Stimulated activated effector memory CD8-positive, alpha-beta T cell treated with anti-CD3 and anti-CD28 coated beads, Interleukin-12 subunit alpha, Interleukin-12 subunit beta, amount 100 ng/mL, for 72 hours (primary cell): ENCODE data around the gene DOCK9.

Experiments used
- ATAC-seq: fragments of 150-1000 bp; cut with Tn5 transposase; 2 replicates; pipeline ENCODE4 v1.10.0; 2021
- DNase-seq, 2 donors: peaks; one replicate each; pipeline ENCODE4 v3.0.0; 2021 to 2022; ENCODE audit warnings: low spot score in 2 of 2
- H3K27ac Mint-ChIP-seq: one replicate; pipeline ENCODE4 v1.8.0; 2022; ENCODE audit warnings: mild to moderate bottlenecking, mixed read lengths
- H3K36me3 Mint-ChIP-seq: one replicate; pipeline ENCODE4 v1.8.0; 2022; ENCODE audit warnings: mild to moderate bottlenecking, mixed read lengths
- H3K4me1 Mint-ChIP-seq: one replicate; pipeline ENCODE4 v1.8.0; 2022; ENCODE audit warnings: mixed read lengths
- H3K4me3 Mint-ChIP-seq: one replicate; pipeline ENCODE4 v1.8.0; 2022; ENCODE audit warnings: mild to moderate bottlenecking, mixed read lengths
- H3K9me3 Mint-ChIP-seq: one replicate; pipeline ENCODE4 v1.8.0; 2022; ENCODE audit warnings: mixed read lengths

Gene DOCK9

GRCh38 chr13:98888222-98888889, 89.5 kb downstream of the DOCK9 start:
- Mint-ChIP-seq H3K4me3 (no peak overlapping the region), H3K27ac (no peak overlapping the region), H3K36me3 (peaks cover 67% of the 10 kb centered on the region), H3K4me1 (peaks cover 18% of the 10 kb centered on the region), H3K9me3 (no peaks in the 10 kb centered on the region)
- no peak for ATAC-seq
- DNase-seq: no peak

DNA sequence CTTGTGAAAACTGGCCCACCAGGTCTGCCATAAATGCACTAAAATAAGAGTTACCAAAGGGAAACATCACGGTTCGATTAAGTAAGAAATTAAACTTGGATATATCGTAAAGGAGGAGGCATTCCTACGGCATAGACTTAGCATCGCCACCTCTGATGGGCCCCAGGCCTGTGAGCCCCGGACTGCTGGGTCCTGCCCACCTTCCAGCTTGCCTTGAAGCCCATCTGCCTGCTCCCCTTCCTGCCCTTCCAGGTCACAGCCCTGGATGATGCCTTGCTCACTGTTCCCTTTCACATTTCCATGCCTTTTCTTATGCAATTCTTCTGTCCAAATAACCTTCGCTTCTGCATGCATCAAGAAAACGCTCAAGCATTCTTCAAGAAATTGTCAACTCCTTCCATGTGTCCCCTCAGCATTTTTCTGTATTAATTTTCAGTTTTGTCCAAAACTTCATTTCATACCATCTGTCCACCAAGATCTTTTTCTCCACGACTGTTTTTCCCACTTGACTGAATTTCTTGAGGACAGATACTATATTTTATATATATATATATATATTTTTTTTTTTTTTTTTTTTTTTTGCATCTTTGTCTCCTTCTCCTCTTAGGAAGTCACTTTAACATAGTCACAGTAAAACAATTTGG, 91.2 kb downstream of the DOCK9 start:
- H3K4me1 Mint-ChIP-seq: peaks cover 18% of the 10 kb centered on the region
- no peak for ATAC-seq
- DNase-seq: no peak
- H3K4me3 Mint-ChIP-seq: no peak overlapping the region
- peaks cover 73% of the 10 kb centered on the region for H3K36me3 Mint-ChIP-seq
- no peak overlapping the region for H3K27ac Mint-ChIP-seq
- H3K9me3 Mint-ChIP-seq: no peaks in the 10 kb centered on the region

DNA sequence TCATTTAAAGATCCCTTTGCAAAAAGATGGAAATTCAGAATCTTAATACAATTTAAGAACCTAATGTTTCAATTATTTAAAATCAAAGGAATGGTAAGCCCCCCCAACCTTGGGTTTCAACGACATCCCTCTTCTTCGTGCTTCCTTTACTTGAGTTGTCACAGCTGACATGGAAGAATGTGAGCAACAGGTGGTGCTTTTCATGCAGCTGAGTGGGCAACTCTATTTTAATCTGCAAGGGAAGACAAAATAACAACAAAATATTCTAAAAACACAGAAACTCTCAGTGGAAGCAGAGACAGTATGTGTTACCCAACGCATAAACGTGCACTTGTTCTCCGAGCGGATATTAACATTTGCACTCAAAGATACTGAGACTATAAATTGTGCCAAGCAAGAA, 92.3 kb downstream of the DOCK9 start:
- ATAC-seq (no peak), DNase-seq (no peak)
- peaks cover 84% of the 10 kb centered on the region for H3K36me3 Mint-ChIP-seq
- H3K4me1 Mint-ChIP-seq: peaks cover 14% of the 10 kb centered on the region
- H3K9me3 Mint-ChIP-seq: no peaks in the 10 kb centered on the region
- no peak overlapping the region for H3K4me3 Mint-ChIP-seq
- H3K27ac Mint-ChIP-seq: no peak overlapping the region

GRCh38 chr13:98883998-98884397, 93.9 kb downstream of the DOCK9 start:
- H3K4me3 Mint-ChIP-seq: no peak overlapping the region
- H3K9me3 Mint-ChIP-seq: no peaks in the 10 kb centered on the region
- H3K27ac Mint-ChIP-seq: no peak overlapping the region
- ATAC-seq (no peak), DNase-seq (no peak)
- no peaks in the 10 kb centered on the region for H3K4me1 Mint-ChIP-seq
- H3K36me3 Mint-ChIP-seq: peaks cover 90% of the 10 kb centered on the region

GRCh38 chr13:98881390-98881789, 96.5 kb downstream of the DOCK9 start:
- H3K4me1 Mint-ChIP-seq: no peaks in the 10 kb centered on the region
- ATAC-seq (no peak), DNase-seq (no peak)
- H3K36me3 Mint-ChIP-seq: peaks cover 76% of the 10 kb centered on the region
- H3K9me3 Mint-ChIP-seq: no peaks in the 10 kb centered on the region
- no peak overlapping the region for H3K4me3 Mint-ChIP-seq
- no peak overlapping the region for H3K27ac Mint-ChIP-seq

- ATAC-seq (no peak), DNase-seq (no peak)
- H3K4me3 Mint-ChIP-seq: no peak overlapping the region
- no peaks in the 10 kb centered on the region for H3K4me1 Mint-ChIP-seq
- H3K27ac Mint-ChIP-seq: no peak overlapping the region
- H3K9me3 Mint-ChIP-seq: no peaks in the 10 kb centered on the region
- peaks cover 75% of the 10 kb centered on the region for H3K36me3 Mint-ChIP-seq
These were observed 97.2 kb downstream of the DOCK9 start for GRCh38 chr13:98880677-98881076.

GRCh38 chr13:98879957-98880356, 97.9 kb downstream of the DOCK9 start:
- Mint-ChIP-seq H3K9me3 (peaks cover under 1% of the 10 kb centered on the region), H3K36me3 (peaks cover 70% of the 10 kb centered on the region), H3K4me3 (no peak overlapping the region), H3K4me1 (peaks cover 6% of the 10 kb centered on the region), H3K27ac (no peak overlapping the region)
- ATAC-seq (no peak), DNase-seq (no peak)

GRCh38 chr13:98879127-98879520, 98.7 kb downstream of the DOCK9 start:
- ATAC-seq: no peak
- Mint-ChIP-seq H3K4me3 (no peak overlapping the region), H3K36me3 (peaks cover 65% of the 10 kb centered on the region), H3K27ac (no peak overlapping the region), H3K9me3 (peaks cover 4% of the 10 kb centered on the region), H3K4me1 (peaks cover 10% of the 10 kb centered on the region)
- no peak for DNase-seq

GRCh38 chr13:98878486-98879126, 99.3 kb downstream of the DOCK9 start:
- no peak overlapping the region for H3K27ac Mint-ChIP-seq
- peaks cover 10% of the 10 kb centered on the region for H3K4me1 Mint-ChIP-seq
- peaks cover 60% of the 10 kb centered on the region for H3K36me3 Mint-ChIP-seq
- peaks cover 6% of the 10 kb centered on the region for H3K9me3 Mint-ChIP-seq
- DNase-seq (no peak), ATAC-seq (no peak)
- no peak overlapping the region for H3K4me3 Mint-ChIP-seq

DNA sequence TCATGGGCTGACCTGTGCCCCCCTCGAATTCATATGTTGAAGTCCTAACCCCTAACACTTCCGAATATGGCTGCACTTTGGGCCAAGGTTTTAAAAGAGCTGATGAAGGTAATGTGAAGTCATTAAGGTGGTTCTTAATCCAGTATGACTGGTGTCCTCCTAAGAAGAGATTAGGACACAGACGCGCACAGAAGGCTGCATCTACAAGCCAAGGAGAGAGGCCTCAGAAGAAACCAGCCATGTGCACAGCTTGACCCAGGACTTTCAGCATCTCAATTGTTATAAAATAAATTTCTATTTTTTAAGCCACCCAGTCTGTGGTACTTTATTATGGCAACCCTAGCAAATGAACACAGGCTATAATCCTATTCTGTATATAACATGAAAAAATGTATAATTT, 99.9 kb downstream of the DOCK9 start:
- Mint-ChIP-seq H3K36me3 (peaks cover 53% of the 10 kb centered on the region), H3K9me3 (peaks cover 11% of the 10 kb centered on the region)

GRCh38 chr13:98877466-98877865, 100.4 kb downstream of the DOCK9 start:
- Mint-ChIP-seq H3K36me3 (peaks cover 53% of the 10 kb centered on the region), H3K4me3 (no peak overlapping the region), H3K4me1 (peaks cover 15% of the 10 kb centered on the region), H3K9me3 (peaks cover 12% of the 10 kb centered on the region), H3K27ac (no peak overlapping the region)
- no peak for ATAC-seq
- DNase-seq: no peak

More for the DNA sequence above, 99.9 kb downstream of the DOCK9 start:
- no peak overlapping the region for H3K4me3 Mint-ChIP-seq
- ATAC-seq (no peak), DNase-seq (no peak)
- peaks cover 10% of the 10 kb centered on the region for H3K4me1 Mint-ChIP-seq
- no peak overlapping the region for H3K27ac Mint-ChIP-seq

- Mint-ChIP-seq H3K9me3 (peaks cover 12% of the 10 kb centered on the region), H3K4me1 (peaks cover 17% of the 10 kb centered on the region), H3K4me3 (no peak overlapping the region), H3K36me3 (peaks cover 39% of the 10 kb centered on the region), H3K27ac (peak overlapping the region; percentile 38)
- ATAC-seq: peak; percentile 65
- no peak for DNase-seq
These were observed 102.6 kb downstream of the DOCK9 start for GRCh38 chr13:98875146-98875729.

DNA sequence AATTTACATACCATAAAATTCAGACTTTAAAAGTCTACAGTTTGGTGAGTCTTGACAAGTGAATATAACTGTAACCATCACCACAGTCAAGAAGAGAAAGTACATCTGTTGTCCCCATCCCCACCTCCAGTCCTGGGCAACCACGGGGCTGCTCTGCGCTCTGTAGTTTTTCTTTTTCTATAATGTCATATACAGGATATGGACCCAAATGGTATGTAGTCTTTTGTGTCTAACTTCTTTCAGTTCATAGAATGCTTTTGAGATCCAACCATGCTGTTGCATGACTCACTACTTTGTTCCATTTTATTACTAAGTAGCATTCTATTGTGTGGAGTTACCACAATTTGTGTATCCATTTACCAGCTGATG, 103.9 kb downstream of the DOCK9 start:
- Mint-ChIP-seq H3K9me3 (peaks cover 12% of the 10 kb centered on the region), H3K4me3 (no peak overlapping the region), H3K36me3 (peaks cover 33% of the 10 kb centered on the region), H3K27ac (no peak overlapping the region), H3K4me1 (peaks cover 17% of the 10 kb centered on the region)
- no peak for DNase-seq
- ATAC-seq: peak; percentile 12

GRCh38 chr13:98873377-98874028, 104.4 kb downstream of the DOCK9 start:
- H3K36me3 Mint-ChIP-seq: peaks cover 34% of the 10 kb centered on the region
- H3K4me1 Mint-ChIP-seq: peaks cover 17% of the 10 kb centered on the region
- peak overlapping the region; percentile 20 for H3K27ac Mint-ChIP-seq
- H3K4me3 Mint-ChIP-seq: no peak overlapping the region
- peaks cover 12% of the 10 kb centered on the region for H3K9me3 Mint-ChIP-seq
- peak; percentile 61 for ATAC-seq
- no peak for DNase-seq

- peak; percentile 8 for ATAC-seq
- no peak for DNase-seq
- Mint-ChIP-seq H3K4me1 (peaks cover 17% of the 10 kb centered on the region), H3K4me3 (no peak overlapping the region), H3K36me3 (peaks cover 46% of the 10 kb centered on the region), H3K27ac (no peak overlapping the region), H3K9me3 (peaks cover 12% of the 10 kb centered on the region)
These were observed 106.1 kb downstream of the DOCK9 start for GRCh38 chr13:98871727-98872126.
